A204.1 (cell line): ENCODE results near the gene PDE8A.
"Not testable (repeated sequence)": the region's sequence is repeated elsewhere in the genome, so short reads cannot be mapped to it uniquely, and the experiment has no call there.

Experiments used
- FAIRE-seq: peaks from 2 replicates; lab custom pipeline; 2012; peaks lifted over from hg19 to GRCh38; lab: Jason Lieb, UNC

Gene PDE8A

GRCh38 chr15:84961707-84962106, 19.9 kb upstream of the PDE8A start:
- no peak for FAIRE-seq

GRCh38 chr15:84962955-84963354, 18.7 kb upstream of the PDE8A start:
- FAIRE-seq: no peak

- no peak for FAIRE-seq
These were observed 14.3 kb upstream of the PDE8A start for GRCh38 chr15:84967380-84967779.

DNA sequence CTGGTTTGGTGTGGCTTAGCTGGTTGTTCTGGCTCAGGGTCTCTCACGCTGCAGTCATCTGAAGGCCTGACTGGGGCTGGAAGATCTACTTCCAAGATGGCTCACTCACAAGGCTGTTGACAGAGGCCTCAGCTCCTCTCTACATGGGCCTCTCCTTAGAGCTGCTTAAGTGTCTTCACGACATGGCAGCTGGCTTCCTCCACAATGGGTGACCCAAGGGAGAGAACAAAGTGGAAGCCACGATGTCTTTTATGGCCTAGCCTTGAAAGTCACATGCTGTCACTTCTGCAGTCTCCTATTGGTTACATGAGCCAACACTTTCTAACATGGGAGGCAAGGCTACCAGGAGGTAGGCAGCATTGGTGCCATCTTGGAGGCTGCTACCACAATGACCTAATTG, 13.4 kb upstream of the PDE8A start:
- no peak for FAIRE-seq

GRCh38 chr15:84969257-84969656, 12.4 kb upstream of the PDE8A start:
- no peak for FAIRE-seq

DNA sequence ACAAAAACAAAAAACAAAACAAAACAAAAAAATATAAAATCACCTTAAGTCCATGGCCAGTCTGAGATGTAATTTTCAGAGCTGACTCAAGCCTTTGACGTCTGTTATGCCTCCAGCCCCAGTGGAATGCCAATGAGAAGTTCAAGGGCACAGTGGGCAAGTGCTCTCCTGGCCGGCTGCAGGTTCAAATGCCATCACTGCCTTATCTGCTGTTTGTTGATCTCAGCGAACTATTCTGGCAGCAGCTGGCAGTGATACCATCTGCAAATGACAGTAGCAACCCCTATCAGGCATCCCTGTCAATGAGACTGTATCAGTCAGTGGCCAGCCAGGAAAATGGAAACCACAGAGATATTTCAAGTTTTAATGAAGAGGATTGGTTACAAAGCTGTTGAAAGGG, 10.8 kb upstream of the PDE8A start:
- no peak for FAIRE-seq

DNA sequence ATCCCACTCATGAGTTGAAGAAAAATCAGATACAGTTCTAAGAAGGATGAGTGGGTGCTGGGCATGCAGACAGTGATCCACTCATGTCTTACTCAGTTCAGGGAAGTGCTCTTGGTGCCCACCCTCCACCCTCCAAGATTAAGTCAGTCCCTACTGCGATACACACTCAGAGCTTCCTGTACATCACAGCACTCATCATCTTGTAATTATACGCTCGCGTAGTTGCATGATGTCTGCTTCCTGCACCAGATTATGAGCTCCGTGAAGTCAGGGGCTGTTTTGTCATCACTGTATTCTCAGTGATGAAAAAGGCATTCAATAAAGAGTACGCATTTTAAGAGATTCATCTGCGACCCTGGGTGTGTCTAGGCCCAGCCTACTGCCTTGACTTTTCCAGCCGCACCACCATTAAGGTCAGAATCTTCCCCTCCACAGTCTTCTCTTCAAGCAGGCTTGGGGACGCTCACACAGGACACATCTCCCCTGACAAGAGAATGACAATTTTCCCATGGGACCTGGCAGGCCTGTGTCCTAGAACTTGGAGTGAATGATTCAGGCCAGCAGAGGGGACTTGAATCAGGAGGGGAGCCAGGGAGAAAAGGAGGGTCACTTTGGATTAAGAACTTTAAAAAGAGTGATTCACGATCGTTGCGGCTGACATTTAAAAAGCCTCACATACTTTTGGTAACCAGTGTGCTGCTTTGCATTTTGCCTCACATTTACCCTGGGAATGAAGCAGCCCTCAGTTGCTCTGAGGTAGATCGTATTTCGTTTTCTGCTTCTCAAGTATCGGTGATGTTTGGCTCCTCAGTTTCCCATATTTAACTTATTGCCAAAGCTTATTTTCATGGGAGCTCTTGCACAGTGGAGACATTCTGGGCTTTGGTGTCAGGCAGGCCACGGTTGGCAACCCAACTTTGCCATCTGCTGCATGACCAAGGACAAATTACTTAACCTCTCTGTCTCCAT, 7.9 kb upstream of the PDE8A start:
- no peak for FAIRE-seq

DNA sequence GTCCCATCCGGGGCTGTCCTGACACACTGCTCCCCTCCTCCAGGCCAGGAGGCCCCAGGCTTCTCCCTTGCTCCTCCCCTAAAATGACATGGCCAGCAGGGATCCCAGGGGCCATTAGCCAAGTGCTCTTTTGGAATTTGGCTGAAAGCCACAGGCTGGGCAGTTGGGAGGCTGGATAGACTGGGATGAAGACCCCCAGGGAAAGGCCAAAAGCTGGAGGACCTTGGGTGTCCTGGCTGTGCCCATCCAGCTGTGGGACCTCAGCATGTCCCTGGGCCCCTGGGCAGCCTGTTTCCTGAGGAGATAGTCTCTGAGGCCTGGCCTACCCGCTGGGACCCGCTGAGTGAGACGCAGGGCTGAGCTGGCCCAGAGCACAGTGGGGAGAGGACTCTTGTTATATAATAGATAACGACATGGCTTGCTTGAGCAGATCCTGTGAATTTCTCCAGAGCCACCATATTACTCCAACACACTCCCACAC, 5.7 kb upstream of the PDE8A start:
- no peak for FAIRE-seq

DNA sequence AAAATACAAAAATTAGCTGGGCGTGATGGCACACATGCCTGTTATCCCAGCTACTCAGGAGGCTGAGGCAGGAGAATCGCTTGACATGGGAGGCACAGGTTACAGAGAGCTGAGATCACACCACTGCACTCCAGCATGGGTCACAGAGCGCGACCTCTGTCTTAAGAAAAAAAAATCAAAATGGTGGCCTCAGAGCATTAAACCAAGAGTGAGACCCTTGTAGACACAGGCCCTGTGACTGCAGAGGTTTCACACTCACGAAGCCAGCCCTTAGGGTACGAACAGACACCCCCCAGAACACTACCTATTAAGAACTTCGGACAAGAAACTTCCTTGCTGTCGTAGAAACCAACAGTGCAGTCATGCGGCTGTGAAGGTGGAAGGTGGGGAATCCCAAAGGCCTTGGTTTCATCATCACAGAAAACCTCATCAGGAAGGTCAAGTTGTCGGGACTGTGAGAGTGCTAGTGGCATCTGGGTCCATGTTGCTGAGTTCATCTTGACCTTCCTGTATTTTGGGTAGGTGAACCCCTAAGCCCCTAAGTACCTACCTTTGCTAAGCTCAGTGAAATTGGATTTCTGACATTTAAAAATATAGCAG, 4.8 kb upstream of the PDE8A start:
- FAIRE-seq: no peak

DNA sequence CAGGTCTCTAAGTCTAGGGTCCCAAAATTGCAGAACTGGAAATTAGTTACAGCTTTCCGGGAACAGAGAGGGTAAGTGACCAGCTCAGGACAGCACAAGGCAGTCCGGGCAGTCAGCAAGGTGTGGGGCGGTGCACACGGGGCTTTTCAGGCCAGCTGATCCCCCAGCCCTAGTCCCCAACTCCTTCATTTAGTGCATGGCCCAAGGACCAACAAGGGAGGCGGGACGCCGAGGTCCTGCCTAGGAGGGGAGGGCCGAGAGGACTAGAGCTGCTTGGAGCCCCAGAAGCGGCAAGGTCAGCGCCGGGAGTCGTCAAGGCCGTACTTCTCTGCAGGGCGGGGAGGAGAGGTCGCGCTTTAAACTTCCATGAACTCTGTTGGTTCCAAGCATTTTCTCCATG, 2.0 kb upstream of the PDE8A start:
- FAIRE-seq: no peak

GRCh38 chr15:84980196-84981053, 1.2 kb upstream of the PDE8A start:
- FAIRE-seq: no peak

- no peak for FAIRE-seq
These were observed 474 bp upstream of the PDE8A start for GRCh38 chr15:84981054-84981710.

GRCh38 chr15:84982301-84982920, 755 bp downstream of the PDE8A start:
- FAIRE-seq: no peak

DNA sequence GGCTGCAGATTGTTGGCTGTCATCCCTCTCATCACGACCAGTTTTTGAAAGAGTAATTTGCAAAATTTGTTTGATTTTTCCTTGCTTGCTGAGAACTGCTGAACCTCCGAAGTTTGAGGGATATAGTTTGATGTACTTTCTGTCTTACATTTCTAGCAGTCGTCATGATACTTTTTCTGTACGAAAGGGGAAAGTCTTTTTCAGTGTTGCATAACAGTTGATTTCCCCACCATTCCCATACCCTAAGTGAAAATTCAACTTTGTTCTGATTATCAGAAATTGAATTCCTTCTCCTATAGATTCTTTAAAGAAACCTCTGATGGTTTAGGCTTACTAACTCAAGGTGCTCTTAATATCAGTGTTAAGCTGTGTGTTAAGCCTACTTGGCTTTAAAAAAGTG, 1.6 kb downstream of the PDE8A start:
- no peak for FAIRE-seq

GRCh38 chr15:84983711-84984110, 2.1 kb downstream of the PDE8A start:
- FAIRE-seq: no peak

DNA sequence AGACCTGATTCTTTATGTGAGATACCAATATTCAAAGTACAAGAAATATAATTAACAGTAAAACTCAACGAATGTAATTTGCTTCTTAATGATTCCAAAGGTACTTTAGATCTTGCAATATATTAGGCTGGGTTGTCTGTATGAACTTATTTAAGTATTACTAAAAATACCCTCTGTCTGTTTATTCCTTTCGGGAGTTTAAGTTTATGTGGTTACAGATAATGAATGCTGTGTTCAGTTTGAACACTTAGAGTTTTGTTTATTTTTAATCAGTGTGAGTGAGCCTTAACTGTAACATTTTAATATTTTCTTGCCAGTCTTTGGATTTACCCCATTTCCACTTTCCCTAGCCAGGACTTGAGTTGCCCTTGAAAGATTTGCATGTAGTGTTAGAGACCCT, 3.5 kb downstream of the PDE8A start:
- no peak for FAIRE-seq

DNA sequence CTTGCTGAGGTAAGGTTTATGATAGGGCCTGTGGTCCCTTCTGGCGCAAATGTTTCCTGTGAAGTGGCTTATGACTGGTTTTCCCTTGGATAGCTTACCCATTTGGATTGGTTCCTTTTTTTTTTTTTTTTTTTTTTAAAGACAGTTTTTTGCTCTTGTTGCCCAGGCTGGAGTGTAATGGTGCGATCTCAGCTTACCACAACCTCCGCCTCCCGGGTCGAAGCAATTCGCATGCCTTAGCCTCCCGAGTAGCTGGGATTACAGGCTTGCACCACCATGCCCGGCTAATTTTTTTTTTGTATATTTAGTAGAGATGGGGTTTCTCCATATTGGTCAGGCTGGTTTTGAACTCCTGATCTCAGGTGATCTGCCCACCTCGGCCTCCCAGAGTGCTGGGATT, 5.7 kb downstream of the PDE8A start:
- not testable (repeated sequence) for FAIRE-seq

DNA sequence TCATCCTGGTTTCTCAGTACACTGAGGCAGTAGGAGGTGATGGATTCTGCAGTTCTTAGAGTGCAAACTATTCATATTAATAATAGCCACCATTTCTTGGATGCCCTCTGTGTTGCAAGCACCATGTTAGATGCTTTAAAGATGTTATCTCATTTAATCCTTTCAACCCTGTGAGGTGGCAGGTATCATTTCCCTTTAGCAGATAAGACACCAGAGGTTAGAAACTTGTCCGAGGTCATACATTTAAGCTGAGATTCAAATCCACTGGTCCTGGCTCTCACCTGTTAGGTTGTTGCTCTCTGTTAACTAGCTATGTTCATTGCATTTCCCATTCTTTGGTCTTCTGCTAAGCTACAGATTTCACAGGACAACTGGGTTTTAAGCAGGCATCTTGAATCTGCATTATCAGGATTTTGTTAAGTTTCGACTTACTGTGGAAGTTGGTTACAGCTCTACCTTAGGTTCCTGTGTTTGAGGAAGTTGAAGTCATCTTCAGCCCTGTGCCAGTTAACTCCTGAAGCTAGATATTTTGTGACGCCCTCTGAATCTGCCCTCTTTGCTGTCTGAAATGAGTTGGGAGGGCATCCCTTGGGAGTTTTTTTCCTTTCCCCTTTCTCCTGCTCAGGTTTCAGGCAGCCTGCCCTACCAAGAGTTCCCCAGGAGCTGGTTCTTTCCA, 6.4 kb downstream of the PDE8A start:
- FAIRE-seq: no peak

DNA sequence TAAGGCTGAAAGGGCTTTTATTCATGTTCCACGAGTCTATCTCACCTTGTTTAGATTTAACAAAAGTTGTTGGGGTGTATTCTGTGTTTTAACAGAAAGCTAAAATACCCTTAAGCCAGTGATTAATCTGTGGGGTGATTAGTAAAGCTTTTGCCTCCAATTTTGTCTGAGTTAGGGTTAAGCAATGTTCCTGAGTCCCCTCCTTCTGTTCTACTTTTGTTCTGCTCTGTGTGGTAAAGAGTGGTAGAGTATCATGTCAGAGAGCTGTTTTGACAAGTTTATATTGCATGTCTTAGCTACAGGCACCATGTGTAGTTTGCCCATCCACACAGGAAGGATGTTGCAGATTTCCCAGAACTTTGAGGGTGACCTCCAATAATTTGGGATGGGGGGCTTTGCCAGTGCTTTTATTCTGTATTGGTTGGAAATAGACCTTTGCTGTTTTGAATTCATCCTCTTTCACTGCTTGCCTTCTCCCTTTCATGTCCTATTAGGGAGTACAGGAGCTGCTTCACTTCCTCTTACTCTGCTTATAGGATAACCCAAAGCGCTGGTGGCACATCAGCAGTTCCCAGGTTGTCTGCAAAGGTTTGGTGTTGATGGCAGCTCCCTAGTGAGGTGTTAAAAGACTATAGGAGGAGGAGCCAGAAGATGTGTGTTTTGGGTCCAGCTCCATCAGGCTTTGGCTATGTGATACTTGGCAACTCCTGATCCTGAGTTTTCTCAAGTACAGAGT, 7.4 kb downstream of the PDE8A start:
- FAIRE-seq: no peak

DNA sequence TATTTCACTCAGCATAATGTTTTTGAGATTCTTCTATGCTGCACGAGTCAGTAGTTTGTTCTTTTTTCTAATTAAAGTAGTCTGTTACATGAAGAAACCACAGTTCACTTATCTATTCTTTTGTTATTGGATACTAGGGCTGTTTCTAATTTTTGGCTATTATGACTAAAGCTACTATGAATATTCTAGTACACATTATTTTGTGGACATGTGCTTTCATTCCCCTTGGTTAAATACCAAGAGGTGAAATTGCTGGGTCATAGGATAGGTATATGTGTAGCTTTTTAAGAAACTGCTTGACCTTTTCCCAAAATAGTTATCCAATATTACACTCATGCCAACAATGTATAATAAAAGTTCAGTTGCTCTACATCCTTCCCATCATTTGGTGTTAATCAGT, 8.9 kb downstream of the PDE8A start:
- FAIRE-seq: no peak
